ENCODE data around the gene USP53. TPM values are rescaled to one million over a fixed set of nuclear protein-coding genes. Genes with fewer than 3 reads are reported as not detected.
"Not testable (repeated sequence)": the region's sequence is repeated elsewhere in the genome, so short reads cannot be mapped to it uniquely, and the experiment has no call there.

USP53 gene
- polyA plus RNA-seq, 2 of the 4 experiments (the other 2 are of a cell fraction), result 10.2 to 50.7 TPM

DNA sequence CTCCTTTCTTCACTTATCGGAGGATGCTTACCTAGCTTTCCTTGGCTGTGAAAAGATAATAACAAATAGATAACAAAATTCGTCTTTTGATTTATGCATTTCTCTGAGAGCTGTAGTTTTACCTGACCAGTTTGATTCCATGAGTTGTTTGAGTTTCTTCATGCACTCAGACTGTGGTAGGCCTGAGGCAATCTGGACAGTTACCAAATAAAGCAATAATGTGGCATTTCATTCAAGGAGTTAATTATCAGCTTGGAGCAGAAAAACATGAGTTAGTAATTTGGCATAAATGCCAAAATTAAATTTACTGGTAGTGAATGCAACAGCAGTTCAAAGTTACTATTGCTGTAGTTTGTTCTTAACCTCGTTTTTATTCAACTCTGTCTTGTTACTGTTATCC, 56.0 kb downstream of the USP53 start:
- DNase-seq (ENCODE audit: low read depth in 1 of 2, low spot score in 1 of 2), result no peak
- H3K4me2 ChIP-seq, result no peak overlapping the region
- H3K9me3 ChIP-seq, result no peaks in the 10 kb centered on the region
- ATAC-seq, result no peak
- WGBS (ENCODE audit: missing lambda C conversion rate), result 84% methylated on average over 3 of the region's 3 CpGs
- no peak for TF ChIP-seq PHF8 (IDR thresholded peaks at IDR 0.05; ENCODE audit: borderline replicate concordance, low read depth)
- TF ChIP-seq KDM1A (IDR thresholded peaks at IDR 0.05; ENCODE audit: low read depth), result no peak
- TF ChIP-seq RARB (CRISPR knock-in tag; IDR thresholded peaks at IDR 0.05), result no peak
- no peak for TF ChIP-seq RCOR1 (IDR thresholded peaks at IDR 0.05; ENCODE audit: low read depth, low read length)
- no peak for TF ChIP-seq NR3C1 (IDR thresholded peaks at IDR 0.05)
- TF ChIP-seq USF2 (IDR thresholded peaks at IDR 0.05), result no peak
- no peak for TF ChIP-seq HDAC2 (IDR thresholded peaks at IDR 0.05)
- no peak for TF ChIP-seq CHD4 (IDR thresholded peaks at IDR 0.05; ENCODE audit: borderline replicate concordance)
- TF ChIP-seq, protein P1, sequence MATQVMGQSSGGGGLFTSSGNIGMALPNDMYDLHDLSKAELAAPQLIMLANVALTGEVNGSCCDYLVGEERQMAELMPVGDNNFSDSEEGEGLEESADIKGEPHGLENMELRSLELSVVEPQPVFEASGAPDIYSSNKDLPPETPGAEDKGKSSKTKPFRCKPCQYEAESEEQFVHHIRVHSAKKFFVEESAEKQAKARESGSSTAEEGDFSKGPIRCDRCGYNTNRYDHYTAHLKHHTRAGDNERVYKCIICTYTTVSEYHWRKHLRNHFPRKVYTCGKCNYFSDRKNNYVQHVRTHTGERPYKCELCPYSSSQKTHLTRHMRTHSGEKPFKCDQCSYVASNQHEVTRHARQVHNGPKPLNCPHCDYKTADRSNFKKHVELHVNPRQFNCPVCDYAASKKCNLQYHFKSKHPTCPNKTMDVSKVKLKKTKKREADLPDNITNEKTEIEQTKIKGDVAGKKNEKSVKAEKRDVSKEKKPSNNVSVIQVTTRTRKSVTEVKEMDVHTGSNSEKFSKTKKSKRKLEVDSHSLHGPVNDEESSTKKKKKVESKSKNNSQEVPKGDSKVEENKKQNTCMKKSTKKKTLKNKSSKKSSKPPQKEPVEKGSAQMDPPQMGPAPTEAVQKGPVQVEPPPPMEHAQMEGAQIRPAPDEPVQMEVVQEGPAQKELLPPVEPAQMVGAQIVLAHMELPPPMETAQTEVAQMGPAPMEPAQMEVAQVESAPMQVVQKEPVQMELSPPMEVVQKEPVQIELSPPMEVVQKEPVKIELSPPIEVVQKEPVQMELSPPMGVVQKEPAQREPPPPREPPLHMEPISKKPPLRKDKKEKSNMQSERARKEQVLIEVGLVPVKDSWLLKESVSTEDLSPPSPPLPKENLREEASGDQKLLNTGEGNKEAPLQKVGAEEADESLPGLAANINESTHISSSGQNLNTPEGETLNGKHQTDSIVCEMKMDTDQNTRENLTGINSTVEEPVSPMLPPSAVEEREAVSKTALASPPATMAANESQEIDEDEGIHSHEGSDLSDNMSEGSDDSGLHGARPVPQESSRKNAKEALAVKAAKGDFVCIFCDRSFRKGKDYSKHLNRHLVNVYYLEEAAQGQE (IDR thresholded peaks at IDR 0.05), result no peak
- TF ChIP-seq SMC3 (IDR thresholded peaks at IDR 0.05), result no peak
- no peak for TF ChIP-seq HOXB5 (CRISPR knock-in tag; IDR thresholded peaks at IDR 0.05)
- TF ChIP-seq, protein P2, sequence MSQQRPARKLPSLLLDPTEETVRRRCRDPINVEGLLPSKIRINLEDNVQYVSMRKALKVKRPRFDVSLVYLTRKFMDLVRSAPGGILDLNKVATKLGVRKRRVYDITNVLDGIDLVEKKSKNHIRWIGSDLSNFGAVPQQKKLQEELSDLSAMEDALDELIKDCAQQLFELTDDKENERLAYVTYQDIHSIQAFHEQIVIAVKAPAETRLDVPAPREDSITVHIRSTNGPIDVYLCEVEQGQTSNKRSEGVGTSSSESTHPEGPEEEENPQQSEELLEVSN (IDR thresholded peaks at IDR 0.05; ENCODE audit: borderline replicate concordance, low read depth), result no peak
- TF ChIP-seq EHF (CRISPR knock-in tag; IDR thresholded peaks at IDR 0.05), result no peak
- TF ChIP-seq KDM5A (IDR thresholded peaks at IDR 0.05), result no peak
- TF ChIP-seq GATA3 (IDR thresholded peaks at IDR 0.05; ENCODE audit: borderline replicate concordance), result no peak
- ChIA-PET POLR2A (no interaction called here), CTCF (no interaction called here)
- H3K4me3 ChIP-seq, result no peak overlapping the region
- FAIRE-seq, result no peak
- no peak overlapping the region for H3K27ac ChIP-seq
- peaks cover 6% of the 10 kb centered on the region; the same call in 2 of the 3 replicates for H3K4me1 ChIP-seq

GRCh38 chr4:119271361-119272085, 59.0 kb downstream of the USP53 start:
- FAIRE-seq (no peak), DNase-seq (ENCODE audit: low read depth in 1 of 2, low spot score in 1 of 2) (no peak), ATAC-seq (no peak)
- no peak for TF ChIP-seq FOSB (CRISPR knock-in tag; IDR thresholded peaks at IDR 0.05)
- no peak for TF ChIP-seq HDAC2 (IDR thresholded peaks at IDR 0.05)
- TF ChIP-seq ESRRA (IDR thresholded peaks at IDR 0.05; ENCODE audit: borderline replicate concordance, low read length), result no peak
- TF ChIP-seq BCL3 (IDR thresholded peaks at IDR 0.05), result no peak
- TF ChIP-seq NFE2L2 (conservative IDR thresholded peaks at IDR 0.05; ENCODE audit: low read length), result no peak
- TF ChIP-seq RNF2 (IDR thresholded peaks at IDR 0.05; ENCODE audit: borderline replicate concordance, low read depth), result no peak
- TF ChIP-seq RFX5 (IDR thresholded peaks at IDR 0.05), result no peak
- TF ChIP-seq, protein P3, sequence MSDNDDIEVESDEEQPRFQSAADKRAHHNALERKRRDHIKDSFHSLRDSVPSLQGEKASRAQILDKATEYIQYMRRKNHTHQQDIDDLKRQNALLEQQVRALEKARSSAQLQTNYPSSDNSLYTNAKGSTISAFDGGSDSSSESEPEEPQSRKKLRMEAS (IDR thresholded peaks at IDR 0.05), result no peak
- TF ChIP-seq JUNB (IDR thresholded peaks at IDR 0.05), result no peak
- TF ChIP-seq HOXB13 (CRISPR knock-in tag; IDR thresholded peaks at IDR 0.05; ENCODE audit: low read depth), result no peak
- no peak overlapping the region for H3K27ac ChIP-seq
- no peaks in the 10 kb centered on the region for H3K9me3 ChIP-seq
- H3K4me1 ChIP-seq, result peaks cover 6% of the 10 kb centered on the region; the same call in 2 of the 3 replicates
- H3K4me2 ChIP-seq, result no peak overlapping the region
- ChIA-PET POLR2A (interaction anchor here (0.6 kb wide), 1 partner anchor 59 kb away, joined by 3 read pairs; no protein-coding TSS in a partner anchor), CTCF (interaction anchor here (0.9 kb wide), 1 partner anchor 18 kb away, joined by 3 read pairs; no protein-coding TSS in a partner anchor)
- no peak overlapping the region for H3K4me3 ChIP-seq
- WGBS (ENCODE audit: missing lambda C conversion rate), result 88% methylated on average over 6 of the region's 6 CpGs

DNA sequence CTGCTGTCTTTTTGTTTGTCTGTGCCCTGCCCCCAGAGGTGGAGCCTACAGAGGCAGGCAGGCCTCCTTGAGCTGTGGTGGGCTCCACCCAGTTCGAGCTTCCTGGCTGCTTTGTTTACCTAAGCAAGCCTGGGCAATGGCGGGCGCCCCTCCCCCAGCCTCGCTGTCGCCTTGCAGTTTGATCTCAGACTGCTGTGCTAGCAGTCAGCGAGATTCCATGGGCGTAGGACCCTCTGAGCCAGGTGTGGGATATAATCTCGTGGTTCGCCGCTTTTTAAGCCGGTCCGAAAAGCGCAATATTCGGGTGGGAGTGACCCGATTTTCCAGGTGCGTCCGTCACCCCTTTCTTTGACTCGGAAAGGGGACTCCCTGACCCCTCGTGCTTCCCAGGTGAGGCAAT, 67.0 kb downstream of the USP53 start:
- not testable (repeated sequence) for FAIRE-seq

DNA sequence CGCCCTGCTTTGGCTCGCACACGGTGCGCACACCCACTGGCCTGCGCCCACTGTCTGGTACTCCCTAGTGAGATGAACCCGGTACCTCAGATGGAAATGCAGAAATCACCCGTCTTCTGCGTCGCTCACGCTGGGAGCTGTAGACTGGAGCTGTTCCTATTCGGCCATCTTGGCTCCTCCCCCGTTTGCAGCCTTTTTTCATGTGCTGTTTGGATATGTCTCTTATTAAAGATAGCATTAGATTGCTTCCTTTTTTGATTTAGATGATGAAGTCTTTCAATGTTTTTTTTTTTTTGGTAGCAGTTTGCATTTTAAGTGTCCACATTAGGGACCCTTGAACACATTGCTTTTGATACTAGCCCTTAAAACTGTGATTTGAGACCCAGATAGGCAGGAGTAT, 67.4 kb downstream of the USP53 start:
- H3K4me2 ChIP-seq; POLR2A ChIA-PET; H3K27ac ChIP-seq; ATAC-seq; H3K9me3 ChIP-seq; DNase-seq (ENCODE audit: low read depth in 1 of 2, low spot score in 1 of 2); FAIRE-seq; H3K4me3 ChIP-seq; CTCF ChIA-PET: not testable (repeated sequence)
- 95% methylated on average over 12 of the region's 12 CpGs for WGBS (ENCODE audit: missing lambda C conversion rate)
- H3K4me1 ChIP-seq, result peaks cover 15% of the 10 kb centered on the region; the same call in 2 of the 3 replicates

More for the DNA sequence above, 67.0 kb downstream of the USP53 start:
- POLR2A ChIA-PET; H3K9me3 ChIP-seq; ATAC-seq; H3K4me2 ChIP-seq; DNase-seq (ENCODE audit: low read depth in 1 of 2, low spot score in 1 of 2); CTCF ChIA-PET; H3K4me3 ChIP-seq; H3K27ac ChIP-seq: not testable (repeated sequence)
- peaks cover 13% of the 10 kb centered on the region; the same call in 2 of the 3 replicates for H3K4me1 ChIP-seq
- WGBS (ENCODE audit: missing lambda C conversion rate), result 98% methylated on average over 11 of the region's 19 CpGs

Data from A549 (cell line).